HG02884 (cell line): ENCODE data around the gene MPL.

Experiments used
- ATAC-seq: cut with Tn5 transposase; IDR thresholded peaks from one replicate; pipeline ENCODE4 v1.9.1; 2021; ENCODE audit warnings: mild to moderate bottlenecking, moderate library complexity; ENCODE audit not compliant: unreplicated experiment

MPL gene

GRCh38 chr1:43351421-43352350 lies 14.1 kb downstream of the MPL start:
- no peak for ATAC-seq

DNA sequence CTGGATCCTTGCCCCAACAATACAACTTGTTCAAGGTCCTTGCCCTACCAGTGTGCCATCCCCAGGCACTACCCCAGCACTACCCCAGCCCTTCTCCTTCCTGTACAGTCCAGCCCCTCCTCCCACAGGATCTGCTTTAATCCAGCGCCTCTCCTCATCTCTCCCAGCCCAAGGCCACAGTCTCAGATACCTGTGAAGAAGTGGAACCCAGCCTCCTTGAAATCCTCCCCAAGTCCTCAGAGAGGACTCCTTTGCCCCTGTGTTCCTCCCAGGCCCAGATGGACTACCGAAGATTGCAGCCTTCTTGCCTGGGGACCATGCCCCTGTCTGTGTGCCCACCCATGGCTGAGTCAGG lies 14.7 kb downstream of the MPL start:
- no peak for ATAC-seq

- ATAC-seq: no peak
These were observed 15.3 kb downstream of the MPL start for GRCh38 chr1:43352881-43353280.

GRCh38 chr1:43354471-43354870 lies 16.9 kb downstream of the MPL start:
- no peak for ATAC-seq

- no peak for ATAC-seq
These were observed 17.3 kb downstream of the MPL start for GRCh38 chr1:43354936-43355335.

- ATAC-seq: no peak
These were observed 19.6 kb downstream of the MPL start for GRCh38 chr1:43357251-43357650.

DNA sequence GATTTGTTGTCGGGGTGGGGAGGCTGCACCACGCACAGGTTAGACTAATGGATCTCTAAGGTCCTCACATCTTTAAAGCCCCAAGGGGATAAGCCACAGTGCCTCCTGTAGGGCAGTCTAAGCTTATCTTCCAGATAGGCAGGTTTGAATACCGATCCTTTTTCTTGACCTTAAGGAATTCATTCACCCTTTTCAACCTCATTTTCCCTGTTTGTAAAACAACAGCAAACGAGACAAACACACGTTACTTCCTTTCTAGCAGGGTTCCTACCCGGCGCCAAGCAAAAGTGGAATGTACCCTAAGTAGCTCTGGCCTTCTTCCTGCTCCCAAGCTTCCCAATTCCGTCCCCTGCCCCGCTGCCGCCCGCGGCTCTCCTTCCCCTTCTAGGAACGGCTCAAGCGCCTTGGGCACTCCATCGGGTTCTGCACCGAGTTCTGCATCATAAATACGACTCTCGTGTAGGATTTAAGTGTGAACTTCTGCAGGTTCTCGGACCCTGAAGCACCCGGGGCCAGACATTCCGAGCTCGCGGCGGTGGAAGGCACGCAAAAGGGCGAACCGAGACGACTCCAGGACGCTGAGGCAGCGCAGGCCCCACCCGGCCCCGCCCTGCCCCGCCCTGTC lies 20.6 kb downstream of the MPL start:
- peak; percentile 10 for ATAC-seq

DNA sequence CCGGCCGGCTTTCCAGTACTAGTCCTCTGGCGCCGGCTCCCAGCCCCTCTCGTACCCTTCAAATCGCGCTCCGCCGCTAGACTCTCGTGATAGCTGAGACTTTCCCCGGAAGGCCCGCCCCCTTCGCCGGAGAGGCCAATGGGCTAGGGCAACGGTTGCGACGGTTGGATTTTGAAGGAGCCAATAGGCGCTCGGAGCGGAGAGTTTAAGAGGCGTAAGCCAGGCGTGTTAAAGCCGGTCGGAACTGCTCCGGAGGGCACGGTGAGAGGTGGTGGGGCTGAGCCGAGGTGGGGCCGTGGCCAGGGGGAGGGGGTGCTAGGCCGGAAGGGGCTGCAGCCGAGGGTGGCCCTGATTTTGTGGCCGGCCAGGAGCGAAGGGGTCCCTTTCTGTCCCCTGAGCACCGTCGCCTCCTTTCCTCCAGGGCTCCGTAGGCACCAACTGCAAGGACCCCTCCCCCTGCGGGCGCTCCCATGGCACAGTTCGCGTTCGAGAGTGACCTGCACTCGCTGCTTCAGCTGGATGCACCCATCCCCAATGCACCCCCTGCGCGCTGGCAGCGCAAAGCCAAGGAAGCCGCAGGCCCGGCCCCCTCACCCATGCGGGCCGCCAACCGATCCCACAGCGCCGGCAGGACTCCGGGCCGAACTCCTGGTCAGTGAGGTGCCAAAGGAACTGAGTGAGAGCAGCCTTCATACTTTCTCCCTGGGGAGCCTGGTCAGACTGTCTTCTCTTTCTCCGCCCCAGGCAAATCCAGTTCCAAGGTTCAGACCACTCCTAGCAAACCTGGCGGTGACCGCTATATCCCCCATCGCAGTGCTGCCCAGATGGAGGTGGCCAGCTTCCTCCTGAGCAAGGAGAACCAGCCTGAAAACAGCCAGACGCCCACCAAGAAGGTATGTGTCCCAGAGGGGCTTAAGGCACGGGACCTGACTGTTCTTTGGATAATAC lies 21.4 kb downstream of the MPL start, which contains the start of gene CDC20:
Gene CDC20 (plus strand): TSS at position 236 of the 948 bp plus-strand sequence. CDS start 235 bp downstream, at position 471.
- peak; percentile 93 for ATAC-seq

DNA sequence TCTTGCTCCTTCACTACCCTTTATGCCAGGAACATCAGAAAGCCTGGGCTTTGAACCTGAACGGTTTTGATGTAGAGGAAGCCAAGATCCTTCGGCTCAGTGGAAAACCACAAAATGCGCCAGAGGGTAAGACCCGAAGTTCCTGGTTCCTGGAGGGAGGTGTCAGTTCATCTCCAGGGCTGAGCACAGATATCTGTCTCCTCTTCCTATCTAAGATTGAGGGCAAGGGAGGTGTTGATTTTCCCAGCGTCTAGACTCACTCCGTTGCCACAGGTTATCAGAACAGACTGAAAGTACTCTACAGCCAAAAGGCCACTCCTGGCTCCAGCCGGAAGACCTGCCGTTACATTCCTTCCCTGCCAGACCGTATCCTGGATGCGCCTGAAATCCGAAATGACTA lies 22.1 kb downstream of the MPL start:
- no peak for ATAC-seq

- no peak for ATAC-seq
These were observed 23.0 kb downstream of the MPL start for GRCh38 chr1:43360616-43361015.

GRCh38 chr1:43363283-43363934 lies 25.8 kb downstream of the MPL start:
- ATAC-seq: no peak

- ATAC-seq: no peak
These were observed 26.4 kb downstream of the MPL start for GRCh38 chr1:43363935-43364525.

- no peak for ATAC-seq
These were observed 28.1 kb downstream of the MPL start for GRCh38 chr1:43365678-43366077.

DNA sequence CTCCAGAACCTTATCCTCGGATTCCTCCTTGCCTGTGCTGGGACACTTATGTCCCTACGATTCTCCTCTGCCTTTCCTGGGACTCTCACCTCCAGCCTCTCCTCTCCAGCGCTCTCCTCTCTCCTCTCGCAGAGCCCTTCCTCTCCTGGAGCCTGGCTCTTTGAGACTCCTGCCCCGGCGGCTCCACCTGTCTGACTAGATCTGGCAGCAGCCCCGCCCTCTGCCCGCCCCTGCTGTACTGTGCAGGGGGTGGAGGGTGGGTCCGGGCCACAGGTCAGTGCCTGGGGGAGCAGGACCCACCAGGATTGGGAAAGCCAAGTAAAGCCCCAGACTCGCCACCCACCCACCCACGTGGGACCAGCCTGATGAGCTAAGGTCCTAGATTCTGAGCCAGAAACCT lies 28.6 kb downstream of the MPL start:
- ATAC-seq: no peak

DNA sequence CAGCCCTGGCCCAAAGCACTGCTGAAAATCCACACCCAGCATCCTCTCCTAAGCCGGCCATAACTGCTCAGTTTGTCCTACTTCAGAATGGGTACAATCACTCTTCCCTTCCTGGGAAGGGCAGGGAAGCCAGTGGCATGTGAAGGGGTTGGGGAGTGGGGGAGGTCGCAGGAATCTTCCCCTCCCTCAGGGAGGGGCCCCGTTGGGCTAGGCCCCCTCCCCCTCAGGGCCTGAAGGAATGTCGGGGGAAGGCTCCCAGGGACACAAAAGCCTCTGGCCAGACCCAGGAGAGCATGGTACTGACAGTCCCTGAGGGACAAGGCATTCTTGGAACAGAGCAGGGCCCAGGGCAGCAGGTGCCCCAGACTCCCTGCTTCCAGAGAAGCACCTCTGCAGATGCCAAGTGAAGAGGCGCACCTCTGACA lies 29.0 kb downstream of the MPL start:
- ATAC-seq: no peak

DNA sequence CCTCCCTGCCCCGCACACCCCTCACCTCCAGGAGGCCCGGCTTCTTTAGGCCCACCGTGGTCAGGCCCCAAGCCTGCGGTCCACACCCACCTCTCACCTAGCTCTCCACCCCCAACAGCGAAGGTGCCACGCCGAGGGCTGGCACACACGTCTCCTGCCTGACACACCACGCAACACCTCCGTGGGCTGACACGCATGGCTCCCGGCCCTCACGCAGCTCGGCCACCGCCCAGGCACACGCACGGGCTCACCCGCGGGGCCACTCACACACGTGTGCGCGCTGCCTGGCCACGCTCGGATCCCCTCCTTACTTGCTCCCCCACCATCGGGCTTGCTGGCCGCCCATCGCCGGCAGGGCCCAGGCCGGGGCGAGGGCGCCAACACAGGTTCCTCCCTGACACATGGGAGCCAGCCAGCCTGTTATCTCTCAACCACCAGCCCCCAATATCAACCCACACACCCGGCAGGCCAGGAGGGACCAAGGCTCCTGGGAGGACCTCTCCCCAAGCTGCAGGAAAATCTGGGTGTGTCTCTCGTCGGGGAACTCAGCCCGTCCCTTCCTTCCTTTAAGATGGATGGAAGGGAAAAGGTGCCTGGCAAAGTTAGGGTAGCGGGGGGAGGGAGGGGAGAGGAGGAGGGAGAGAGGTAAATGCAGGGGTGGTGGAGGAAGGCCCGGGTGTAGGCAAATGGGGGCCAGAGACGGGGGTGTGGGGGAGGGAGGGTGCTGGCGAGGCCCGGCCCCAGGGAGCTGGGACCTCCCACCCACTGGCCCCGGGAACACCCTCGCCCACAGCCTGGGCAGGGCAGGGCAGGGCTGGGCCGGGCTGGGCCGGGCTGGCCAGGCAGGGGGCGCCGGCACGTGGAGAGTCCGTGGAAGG lies 29.6 kb downstream of the MPL start:
- ATAC-seq: peak; percentile 35

GRCh38 chr1:43367904-43368645 lies 30.5 kb downstream of the MPL start, which contains the start of gene ELOVL1:
Gene ELOVL1, minus strand, starts transcription at chr1:43368011. Its CDS starts 2,402 bp downstream, at chr1:43365609.
- peak; percentile 60 for ATAC-seq

GRCh38 chr1:43368646-43369020 lies 31.0 kb downstream of the MPL start:
- no peak for ATAC-seq
